NCI-H345 (cell line): Measurements from ENCODE around the gene ATG10.
"Not testable (repeated sequence)": the region's sequence is repeated elsewhere in the genome, so short reads cannot be mapped to it uniquely, and the experiment has no call there.

Source experiments
- DNase-seq: peaks from one replicate; lab custom pipeline; 2025; lab: John Stamatoyannopoulos, UW

Gene ATG10

GRCh38 chr5:81971712-81972491 is at the start of gene ATG10:
Gene ATG10, plus strand, starts transcription at chr5:81972023. Its CDS starts 15,548 bp downstream, at chr5:81987571.
- DNase-seq, result peak; percentile 90

GRCh38 chr5:81922854-81923279 is 49.0 kb upstream of the ATG10 start:
- peak; percentile 51 for DNase-seq

GRCh38 chr5:81924442-81924841 is 47.4 kb upstream of the ATG10 start:
- peak; percentile 11 for DNase-seq

GRCh38 chr5:81925009-81925408 is 46.8 kb upstream of the ATG10 start:
- no peak for DNase-seq

- DNase-seq, result no peak
Measured at GRCh38 chr5:81925981-81926380, 45.8 kb upstream of the ATG10 start.

GRCh38 chr5:81936066-81936465 is 35.8 kb upstream of the ATG10 start:
- no peak for DNase-seq

GRCh38 chr5:81936750-81937149 is 35.1 kb upstream of the ATG10 start:
- DNase-seq, result no peak

GRCh38 chr5:81942746-81943145 is 29.1 kb upstream of the ATG10 start:
- no peak for DNase-seq

GRCh38 chr5:81948349-81948748 is 23.5 kb upstream of the ATG10 start:
- DNase-seq, result peak; percentile 50

GRCh38 chr5:81949462-81949861 is 22.4 kb upstream of the ATG10 start:
- no peak for DNase-seq

- no peak for DNase-seq
Measured at GRCh38 chr5:81950996-81951395, 20.8 kb upstream of the ATG10 start.

- not testable (repeated sequence) for DNase-seq
Measured at GRCh38 chr5:81954796-81955195, 17.0 kb upstream of the ATG10 start.

GRCh38 chr5:81958129-81958528 is 13.7 kb upstream of the ATG10 start:
- not testable (repeated sequence) for DNase-seq

GRCh38 chr5:81961651-81962440 is 10.0 kb upstream of the ATG10 start:
- DNase-seq, result no peak

GRCh38 chr5:81963544-81963943 is 8.3 kb upstream of the ATG10 start:
- no peak for DNase-seq

GRCh38 chr5:81965524-81965923 is 6.3 kb upstream of the ATG10 start:
- no peak for DNase-seq

- DNase-seq, result no peak
Measured at GRCh38 chr5:81969226-81969625, 2.6 kb upstream of the ATG10 start.

GRCh38 chr5:81969912-81970311 is 1.9 kb upstream of the ATG10 start:
- no peak for DNase-seq

- peak; percentile 5 for DNase-seq
Measured at GRCh38 chr5:81971111-81971711, 612 bp upstream of the ATG10 start.

GRCh38 chr5:81972492-81972783 is 615 bp downstream of the ATG10 start:
- DNase-seq, result no peak

GRCh38 chr5:81980160-81980559 is 8.3 kb downstream of the ATG10 start:
- DNase-seq, result no peak

GRCh38 chr5:81980598-81981260 is 8.9 kb downstream of the ATG10 start:
- no peak for DNase-seq
